Activated gamma-delta T cell (primary cell): Measurements from ENCODE around the gene RAB40A.
"Not testable (repeated sequence)": the region's sequence is repeated elsewhere in the genome, so short reads cannot be mapped to it uniquely, and the experiment has no call there.

Experiments
- DNase-seq: peaks from one replicate; lab custom pipeline; 2025; lab: John Stamatoyannopoulos, UW

The RAB40A gene

GRCh38 chrX:103464072-103464773 lies 55.1 kb downstream of the RAB40A start:
- no peak for DNase-seq

- no peak for DNase-seq
These were observed 58.1 kb downstream of the RAB40A start for GRCh38 chrX:103461156-103461555.

GRCh38 chrX:103460001-103460755 lies 59.1 kb downstream of the RAB40A start:
- DNase-seq = not testable (repeated sequence)

- DNase-seq = no peak
These were observed 65.6 kb downstream of the RAB40A start for GRCh38 chrX:103453655-103454054.
